Measurements from ENCODE around the gene UTS2R.

DNA sequence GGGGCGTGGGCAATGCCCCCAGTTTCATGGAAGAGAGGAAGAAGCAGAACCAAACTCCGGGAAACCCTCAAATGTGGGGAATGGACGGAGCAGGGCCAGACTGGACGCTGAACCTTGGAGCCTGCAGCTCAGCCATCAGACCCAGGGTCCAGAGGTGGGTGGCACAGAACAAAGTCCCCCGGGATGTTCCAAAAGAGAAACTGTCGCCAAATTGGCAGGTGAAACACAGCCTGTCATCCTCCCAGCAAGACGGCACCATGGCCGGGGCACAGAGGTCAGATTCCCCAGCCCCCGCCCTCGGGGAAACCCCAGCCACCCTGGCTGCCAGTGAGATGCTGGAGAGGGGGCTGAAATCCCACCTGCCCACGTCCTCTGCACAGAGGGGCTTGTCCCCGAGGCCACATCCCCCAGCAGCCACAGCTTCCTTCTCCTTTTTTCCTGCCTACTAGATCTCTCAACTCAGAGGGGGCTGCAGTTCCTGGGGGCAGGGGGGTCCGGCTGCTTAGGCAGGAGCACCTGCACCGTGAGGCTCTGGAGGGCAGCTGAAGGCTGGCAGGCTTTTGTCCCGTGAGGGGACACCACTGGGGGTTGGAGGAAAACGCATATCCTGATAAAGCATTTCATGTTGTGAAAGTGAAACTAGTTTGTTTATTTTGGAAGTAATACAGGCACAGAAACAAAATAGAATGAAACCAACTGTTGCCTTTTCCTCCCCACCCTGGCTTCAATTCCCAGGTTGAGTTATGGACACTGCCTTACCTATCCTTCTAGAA lies 36.8 kb upstream of the UTS2R start:
- TF ChIP-seq, protein P1, sequence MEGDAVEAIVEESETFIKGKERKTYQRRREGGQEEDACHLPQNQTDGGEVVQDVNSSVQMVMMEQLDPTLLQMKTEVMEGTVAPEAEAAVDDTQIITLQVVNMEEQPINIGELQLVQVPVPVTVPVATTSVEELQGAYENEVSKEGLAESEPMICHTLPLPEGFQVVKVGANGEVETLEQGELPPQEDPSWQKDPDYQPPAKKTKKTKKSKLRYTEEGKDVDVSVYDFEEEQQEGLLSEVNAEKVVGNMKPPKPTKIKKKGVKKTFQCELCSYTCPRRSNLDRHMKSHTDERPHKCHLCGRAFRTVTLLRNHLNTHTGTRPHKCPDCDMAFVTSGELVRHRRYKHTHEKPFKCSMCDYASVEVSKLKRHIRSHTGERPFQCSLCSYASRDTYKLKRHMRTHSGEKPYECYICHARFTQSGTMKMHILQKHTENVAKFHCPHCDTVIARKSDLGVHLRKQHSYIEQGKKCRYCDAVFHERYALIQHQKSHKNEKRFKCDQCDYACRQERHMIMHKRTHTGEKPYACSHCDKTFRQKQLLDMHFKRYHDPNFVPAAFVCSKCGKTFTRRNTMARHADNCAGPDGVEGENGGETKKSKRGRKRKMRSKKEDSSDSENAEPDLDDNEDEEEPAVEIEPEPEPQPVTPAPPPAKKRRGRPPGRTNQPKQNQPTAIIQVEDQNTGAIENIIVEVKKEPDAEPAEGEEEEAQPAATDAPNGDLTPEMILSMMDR (IDR thresholded peaks at IDR 0.05) = no peak
- TF ChIP-seq EP300 (IDR thresholded peaks at IDR 0.05) (no peak), POLR2A (IDR thresholded peaks at IDR 0.05) (peak in 1 of 4 donors; percentile 40)

Data from upper lobe of left lung (tissue), 4 donors.